PC-3 (cell line): ENCODE data around the gene WASHC2A.

Source experiments
- CTCF ChIP-seq: fragments of 300-600 bp; sonication (generic); conservative IDR thresholded peaks from 2 replicates; pipeline ENCODE4 v1.5.1; 2017; ENCODE audit warnings: antibody characterized with exemption, low read depth, mild to moderate bottlenecking, low read length
- EZH2 ChIP-seq: fragments of 300-600 bp; sonication (generic); IDR thresholded peaks from one replicate; pipeline ENCODE4 v1.6.1; 2017; ENCODE audit warnings: antibody characterized with exemption, mild to moderate bottlenecking, low read length; ENCODE audit not compliant: unreplicated experiment

GRCh38 chr10:50033481-50033880 lies 34.3 kb upstream of the WASHC2A start:
- TF ChIP-seq CTCF (no peak), EZH2 (no peak)
